ENCODE data around the gene CHRM4. TPM values are rescaled to one million over a fixed set of nuclear protein-coding genes. Genes with fewer than 3 reads are reported as not detected.
A peak's percentile ranks its signal among the peaks of the same experiment; 100 is the strongest.

Gene CHRM4
- total RNA-seq, 2 donors from 2014 or later = 1.8 TPM; not detected in 1

- Histone ChIP-seq H3K27ac (no peak overlapping the region), H3K9me3 (no peaks in the 10 kb centered on the region), H3K4me1 (ENCODE audit: control insufficient read depth in 1 of 2, low read depth in 2 of 2) (peaks cover 0 to 11% of the 10 kb centered on the region in 2 donors), H3K4me3 (no peak overlapping the region), H3K36me3 (no peaks in the 10 kb centered on the region), H3K27me3 (replicated peaks; ENCODE audit: insufficient read depth) (no peaks in the 10 kb centered on the region)
- no peak for TF ChIP-seq CTCF (IDR thresholded peaks at IDR 0.05)
- DNase-seq (ENCODE audit: low spot score) = no peak
- no peak for ATAC-seq (ENCODE audit: insufficient number of reproducible peaks, low FRiP score, low read depth)
These were observed 51.8 kb downstream of the CHRM4 start for GRCh38 chr11:46339816-46340215.

- DNase-seq (ENCODE audit: low spot score) (no peak), ATAC-seq (ENCODE audit: insufficient number of reproducible peaks, low FRiP score, low read depth) (no peak)
- peak overlapping the region; percentile 26 for H3K4me3 ChIP-seq
- no peaks in the 10 kb centered on the region for H3K36me3 ChIP-seq
- H3K4me1 ChIP-seq (ENCODE audit: control insufficient read depth in 1 of 2, low read depth in 2 of 2) = peaks cover 0 to 11% of the 10 kb centered on the region in 2 donors
- no peaks in the 10 kb centered on the region for H3K9me3 ChIP-seq
- no peaks in the 10 kb centered on the region for H3K27me3 ChIP-seq (replicated peaks; ENCODE audit: insufficient read depth)
- TF ChIP-seq CTCF (IDR thresholded peaks at IDR 0.05) = no peak
- H3K27ac ChIP-seq = no peak overlapping the region
These were observed 52.4 kb downstream of the CHRM4 start for GRCh38 chr11:46338988-46339666.

- Histone ChIP-seq H3K36me3 (no peaks in the 10 kb centered on the region), H3K4me3 (peak overlapping the region; percentile 26), H3K27me3 (replicated peaks; ENCODE audit: insufficient read depth) (no peaks in the 10 kb centered on the region), H3K4me1 (ENCODE audit: control insufficient read depth in 1 of 2, low read depth in 2 of 2) (peaks cover 0 to 11% of the 10 kb centered on the region in 2 donors), H3K27ac (no peak overlapping the region), H3K9me3 (no peaks in the 10 kb centered on the region)
- DNase-seq (ENCODE audit: low spot score) (no peak), ATAC-seq (ENCODE audit: insufficient number of reproducible peaks, low FRiP score, low read depth) (no peak)
- TF ChIP-seq CTCF (IDR thresholded peaks at IDR 0.05) = no peak
These were observed 53.0 kb downstream of the CHRM4 start for GRCh38 chr11:46338636-46338987.

GRCh38 chr11:46337626-46338345 lies 53.8 kb downstream of the CHRM4 start:
- H3K36me3 ChIP-seq = no peaks in the 10 kb centered on the region
- no peak for ATAC-seq (ENCODE audit: insufficient number of reproducible peaks, low FRiP score, low read depth)
- no peaks in the 10 kb centered on the region for H3K9me3 ChIP-seq
- no peak overlapping the region for H3K4me3 ChIP-seq
- no peak for DNase-seq (ENCODE audit: low spot score)
- no peak for TF ChIP-seq CTCF (IDR thresholded peaks at IDR 0.05)
- H3K4me1 ChIP-seq (ENCODE audit: control insufficient read depth in 1 of 2, low read depth in 2 of 2) = peaks cover under 1 to 18% of the 10 kb centered on the region in 2 donors
- no peak overlapping the region for H3K27ac ChIP-seq
- no peaks in the 10 kb centered on the region for H3K27me3 ChIP-seq (replicated peaks; ENCODE audit: insufficient read depth)

GRCh38 chr11:46336563-46337180 lies 54.9 kb downstream of the CHRM4 start:
- Histone ChIP-seq H3K27ac (no peak overlapping the region), H3K27me3 (replicated peaks; ENCODE audit: insufficient read depth) (peaks cover 6% of the 10 kb centered on the region), H3K4me1 (ENCODE audit: control insufficient read depth in 1 of 2, low read depth in 2 of 2) (peaks cover 6 to 25% of the 10 kb centered on the region in 2 donors), H3K36me3 (no peaks in the 10 kb centered on the region), H3K4me3 (no peak overlapping the region), H3K9me3 (no peaks in the 10 kb centered on the region)
- TF ChIP-seq CTCF (IDR thresholded peaks at IDR 0.05) = no peak
- no peak for DNase-seq (ENCODE audit: low spot score)
- no peak for ATAC-seq (ENCODE audit: insufficient number of reproducible peaks, low FRiP score, low read depth)

All from thoracic aorta (tissue), 2 donors.